Forelimb muscle (tissue), 1 donor: ENCODE results near the gene TRAF3. TPM values are rescaled to one million over a fixed set of nuclear protein-coding genes. Genes with fewer than 3 reads are reported as not detected.
"Not testable (repeated sequence)": the region's sequence is repeated elsewhere in the genome, so short reads cannot be mapped to it uniquely, and the experiment has no call there.

ENCODE experiments used
- DNase-seq: peaks from one replicate; pipeline ENCODE4 v3.0.0-alpha.2; 2013; ENCODE audit warnings: low read depth
- polyA plus RNA-seq: library from polyadenylated mRNA; unstranded; fragments of 120-200 nt; gene quantifications from one replicate; pipeline ENCODE4 v1.2.1, GENCODE V29; 2013; ENCODE audit not compliant: insufficient read length

The TRAF3 gene
- polyA plus RNA-seq, 1 donor: 14.2 TPM

GRCh38 chr14:102827716-102828115 is 50.5 kb downstream of the TRAF3 start:
- no peak for DNase-seq

- DNase-seq: no peak
Measured at GRCh38 chr14:102828151-102828550, 50.9 kb downstream of the TRAF3 start.

GRCh38 chr14:102829016-102829548 is 51.8 kb downstream of the TRAF3 start:
- no peak for DNase-seq

GRCh38 chr14:102830474-102831045 is 53.3 kb downstream of the TRAF3 start:
- no peak for DNase-seq

- no peak for DNase-seq
Measured at GRCh38 chr14:102831163-102831804, 54.0 kb downstream of the TRAF3 start.

GRCh38 chr14:102833341-102833740 is 56.1 kb downstream of the TRAF3 start:
- DNase-seq: no peak

- DNase-seq: no peak
Measured at GRCh38 chr14:102833991-102834390, 56.7 kb downstream of the TRAF3 start.

- DNase-seq: no peak
Measured at GRCh38 chr14:102835959-102836358, 58.7 kb downstream of the TRAF3 start.

- not testable (repeated sequence) for DNase-seq
Measured at GRCh38 chr14:102837120-102837519, 59.9 kb downstream of the TRAF3 start.

- DNase-seq: no peak
Measured at GRCh38 chr14:102838501-102838900, 61.3 kb downstream of the TRAF3 start.

- no peak for DNase-seq
Measured at GRCh38 chr14:102840115-102840514, 62.9 kb downstream of the TRAF3 start.

GRCh38 chr14:102840771-102841528 is 63.7 kb downstream of the TRAF3 start:
- no peak for DNase-seq

- no peak for DNase-seq
Measured at GRCh38 chr14:102848830-102849525, 71.7 kb downstream of the TRAF3 start.

- no peak for DNase-seq
Measured at GRCh38 chr14:102849526-102850379, 72.5 kb downstream of the TRAF3 start.

- no peak for DNase-seq
Measured at GRCh38 chr14:102853648-102854047, 76.4 kb downstream of the TRAF3 start.

GRCh38 chr14:102854091-102854703 is 76.9 kb downstream of the TRAF3 start:
- DNase-seq: no peak

- no peak for DNase-seq
Measured at GRCh38 chr14:102856179-102856578, 78.9 kb downstream of the TRAF3 start.

GRCh38 chr14:102857444-102857843 is 80.2 kb downstream of the TRAF3 start:
- no peak for DNase-seq

GRCh38 chr14:102859911-102860310 is 82.7 kb downstream of the TRAF3 start:
- DNase-seq: no peak

GRCh38 chr14:102862154-102862773 is 85.0 kb downstream of the TRAF3 start:
- no peak for DNase-seq
